Neural cell (in vitro differentiated cells): ENCODE measurements around the gene ERICH6B.

Experiments used
- CTCF ChIP-seq: fragments of 450-650 bp; IDR thresholded peaks from 2 replicates; pipeline ENCODE4 v1.5.1; 2014; ENCODE audit warnings: antibody characterized with exemption, mild to moderate bottlenecking, moderate library complexity; ENCODE audit not compliant: poor library complexity, severe bottlenecking
- EP300 ChIP-seq: fragments of 450-650 bp; conservative IDR thresholded peaks from 2 replicates; pipeline ENCODE4 v1.6.1; 2014; ENCODE audit warnings: antibody characterized with exemption, mild to moderate bottlenecking, moderate library complexity; ENCODE audit not compliant: poor library complexity, severe bottlenecking
- EZH2 ChIP-seq: fragments of 200-600, 300-800 bp; shearing (Covaris generic), sonication (generic); IDR thresholded peaks from 2 replicates; pipeline ENCODE4 v1.6.1; 2014; ENCODE audit warnings: antibody characterized with exemption, low read length, borderline replicate concordance, mild to moderate bottlenecking; ENCODE audit not compliant: insufficient read depth, poor library complexity, severe bottlenecking

- TF ChIP-seq CTCF (no peak), EZH2 (no peak), EP300 (no peak)
These were observed 85.8 kb downstream of the ERICH6B start for GRCh38 chr13:45529758-45530157.
